Common myeloid progenitor, CD34-positive (primary cell): ENCODE results near the gene RSBN1L.

ENCODE experiments used
- CTCF ChIA-PET: fragments of 350-600 bp; sonication (Branson Sonifier 250); formaldehyde crosslinking; loops from one replicate; lab custom pipeline; 2021; ENCODE audit warnings: antibody characterized with exemption; lab: Charles Lee
- POLR2A ChIA-PET: fragments of 350-600 bp; sonication (Branson Sonifier 250); formaldehyde crosslinking; loops from one replicate; lab custom pipeline; 2021; ENCODE audit warnings: antibody characterized with exemption; lab: Charles Lee
- DNase-seq, 3 donors: peaks; one replicate each; pipeline versions ENCODE4 v3.0.0 to v3.0.0-alpha.2; 2013
- H3K27ac ChIP-seq, 2 experiments: 1 replicate in 1 of 2; 2 replicates in 1 of 2; pipeline ENCODE4 v1.7.0; 2013; ENCODE audit warnings: inconsistent platforms in 2 of 2, low read length in 2 of 2, mild to moderate bottlenecking in 2 of 2, low read depth in 1 of 2, moderate library complexity in 1 of 2; ENCODE audit not compliant: severe bottlenecking in 2 of 2, insufficient read depth in 1 of 2, poor library complexity in 1 of 2
- H3K27me3 ChIP-seq, 5 experiments: replicated peaks in 2 of 5; 1 replicate in 3 of 5; 2 replicates in 2 of 5; pipeline versions ENCODE4 v1.6.1 to v1.7.0; 2013; ENCODE audit warnings: low read length in 4 of 5, mild to moderate bottlenecking in 2 of 5, moderate library complexity in 2 of 5, inconsistent platforms in 1 of 5; ENCODE audit not compliant: insufficient read depth in 5 of 5, control insufficient read depth in 4 of 5
- H3K36me3 ChIP-seq, 4 experiments: 1 replicate in 2 of 4; 2 replicates in 2 of 4; pipeline versions ENCODE4 v1.6.1 to v1.7.0; 2013; ENCODE audit warnings: low read length in 3 of 4, control low read depth in 1 of 4, mild to moderate bottlenecking in 1 of 4; ENCODE audit not compliant: control insufficient read depth in 4 of 4, insufficient read depth in 4 of 4
- H3K4me1 ChIP-seq, 4 experiments: 1 replicate in 3 of 4; 2 replicates in 1 of 4; pipeline versions ENCODE4 v1.6.1 to v1.7.1; 2013; ENCODE audit warnings: low read length in 3 of 4, mild to moderate bottlenecking in 3 of 4, control low read depth in 1 of 4, inconsistent platforms in 1 of 4, moderate library complexity in 1 of 4; ENCODE audit not compliant: control insufficient read depth in 4 of 4, insufficient read depth in 4 of 4; ENCODE audit errors: control extremely low read depth in 1 of 4
- H3K4me3 ChIP-seq, 7 experiments: 1 replicate in 4 of 7; 2 replicates in 3 of 7; pipeline versions ENCODE4 v1.5.1 to v1.7.0; 2013; ENCODE audit warnings: mild to moderate bottlenecking in 7 of 7, low read length in 6 of 7, moderate library complexity in 6 of 7, inconsistent platforms in 2 of 7, low read depth in 2 of 7, control low read depth in 1 of 7; ENCODE audit not compliant: insufficient read depth in 4 of 7, control insufficient read depth in 1 of 7; ENCODE audit errors: extremely low read depth in 1 of 7
- H3K9me3 ChIP-seq, 5 experiments: 1 replicate in 4 of 5; 2 replicates in 1 of 5; pipeline versions ENCODE4 v1.6.1 to v1.7.1; 2013; ENCODE audit warnings: low read length in 4 of 5, mild to moderate bottlenecking in 2 of 5, inconsistent platforms in 1 of 5, low read depth in 1 of 5, moderate library complexity in 1 of 5; ENCODE audit not compliant: control insufficient read depth in 4 of 5, insufficient read depth in 2 of 5; ENCODE audit errors: control extremely low read depth in 1 of 5
- whole genome bisulfite sequencing: methylation state at CpG from one replicate; pipeline ENCODE4 v1.1.5; 2013; ENCODE audit not compliant: insufficient coverage; 5-methylcytosine and 5-hydroxymethylcytosine counted together

RSBN1L gene

GRCh38 chr7:77735457-77735856, 39.2 kb downstream of the RSBN1L start:
- H3K27me3 ChIP-seq: no peaks in the 10 kb centered on the region
- DNase-seq: no peak
- H3K9me3 ChIP-seq: no peaks in the 10 kb centered on the region
- peaks cover 0 to 7% (median 4%) of the 10 kb centered on the region in 4 experiments for H3K4me1 ChIP-seq
- H3K27ac ChIP-seq: no peak overlapping the region
- POLR2A ChIA-PET: interaction anchor here (0.7 kb wide), 1 partner anchor 14 kb away, joined by 3 read pairs; no protein-coding TSS in a partner anchor
- no peak overlapping the region for H3K4me3 ChIP-seq
- CTCF ChIA-PET: no interaction called here
- H3K36me3 ChIP-seq: peaks cover 0 to 19% (median 8%) of the 10 kb centered on the region in 4 experiments
- WGBS: no CpG with 5 or more reads among the region's 1 CpG

GRCh38 chr7:77736991-77737390, 40.7 kb downstream of the RSBN1L start:
- H3K27me3 ChIP-seq: no peaks in the 10 kb centered on the region
- 96% methylated on average over 4 of the region's 5 CpGs for WGBS
- ChIA-PET CTCF (interaction anchor here (1.0 to 1.2 kb wide), 2 partner anchors 9 to 11 kb away, joined by 3 to 4 read pairs; no protein-coding TSS in a partner anchor), POLR2A (no interaction called here)
- DNase-seq: no peak
- H3K4me3 ChIP-seq: no peak overlapping the region
- H3K27ac ChIP-seq: no peak overlapping the region
- H3K36me3 ChIP-seq: peaks cover 0 to 19% (median 8%) of the 10 kb centered on the region in 4 experiments
- H3K9me3 ChIP-seq: no peaks in the 10 kb centered on the region
- peaks cover 0 to 5% (median 4%) of the 10 kb centered on the region in 4 experiments for H3K4me1 ChIP-seq

- Histone ChIP-seq H3K4me3 (no peak overlapping the region), H3K27me3 (no peaks in the 10 kb centered on the region), H3K27ac (no peak overlapping the region), H3K9me3 (no peaks in the 10 kb centered on the region), H3K4me1 (peaks cover 0 to 5% (median 4%) of the 10 kb centered on the region in 4 experiments), H3K36me3 (peaks cover 0 to 19% (median 12%) of the 10 kb centered on the region in 4 experiments)
- no peak for DNase-seq
- WGBS: no CpG with 5 or more reads among the region's 1 CpG
- POLR2A ChIA-PET: no interaction called here
- CTCF ChIA-PET: no interaction called here
Observed at GRCh38 chr7:77738382-77738781, 42.1 kb downstream of the RSBN1L start.

GRCh38 chr7:77738871-77739270, 42.6 kb downstream of the RSBN1L start:
- CTCF ChIA-PET: interaction anchor here (1.3 kb wide), 1 partner anchor 12 kb away, joined by 3 read pairs; no protein-coding TSS in a partner anchor

GRCh38 chr7:77740257-77740656, 44.0 kb downstream of the RSBN1L start:
- H3K4me1 ChIP-seq: no peaks in the 10 kb centered on the region
- WGBS: no CpG with 5 or more reads among the region's 1 CpG
- no peak overlapping the region for H3K4me3 ChIP-seq
- peaks cover 0 to 19% (median 12%) of the 10 kb centered on the region in 4 experiments for H3K36me3 ChIP-seq
- no peak overlapping the region for H3K27ac ChIP-seq
- CTCF ChIA-PET: interaction anchor here (1.3 kb wide), 1 partner anchor 10 kb away, joined by 3 read pairs; no protein-coding TSS in a partner anchor
- POLR2A ChIA-PET: no interaction called here
- DNase-seq: no peak
- no peaks in the 10 kb centered on the region for H3K9me3 ChIP-seq
- H3K27me3 ChIP-seq: no peaks in the 10 kb centered on the region

More at GRCh38 chr7:77738871-77739270, 42.6 kb downstream of the RSBN1L start:
- WGBS: no CpG with 5 or more reads among the region's 3 CpGs
- Histone ChIP-seq H3K4me3 (no peak overlapping the region), H3K36me3 (peaks cover 0 to 19% (median 12%) of the 10 kb centered on the region in 4 experiments), H3K27ac (no peak overlapping the region), H3K9me3 (no peaks in the 10 kb centered on the region), H3K4me1 (peaks cover 0 to 5% (median 4%) of the 10 kb centered on the region in 4 experiments), H3K27me3 (no peaks in the 10 kb centered on the region)
- no peak for DNase-seq
- POLR2A ChIA-PET: no interaction called here

GRCh38 chr7:77743518-77743917, 47.3 kb downstream of the RSBN1L start:
- POLR2A ChIA-PET: interaction anchor here (1.1 kb wide), 1 partner anchor 25 kb away, joined by 5 read pairs; no protein-coding TSS in a partner anchor
- no peaks in the 10 kb centered on the region for H3K27me3 ChIP-seq
- CTCF ChIA-PET: interaction anchor here (2.6 kb wide), 1 partner anchor 47 kb away, joined by 10 read pairs; the partner anchor contains the start of gene RSBN1L
- H3K9me3 ChIP-seq: peaks cover 0 to 3% (median 0%) of the 10 kb centered on the region in 5 experiments
- H3K36me3 ChIP-seq: peaks cover 0 to 18% (median 9%) of the 10 kb centered on the region in 4 experiments
- no peaks in the 10 kb centered on the region for H3K4me1 ChIP-seq
- H3K4me3 ChIP-seq: no peak overlapping the region
- WGBS: no CpG with 5 or more reads among the region's 1 CpG
- no peak overlapping the region for H3K27ac ChIP-seq
- no peak for DNase-seq

GRCh38 chr7:77745746-77746145, 49.5 kb downstream of the RSBN1L start:
- CTCF ChIA-PET: interaction anchor here (0.6 to 1.6 kb wide), 5 partner anchors 9 to 94 kb away, joined by 3 to 4 read pairs (median 3); no protein-coding TSS in a partner anchor
- WGBS: 95% methylated on average over 3 of the region's 4 CpGs
- Histone ChIP-seq H3K4me1 (peaks cover 0 to 4% (median 2%) of the 10 kb centered on the region in 4 experiments), H3K27me3 (no peaks in the 10 kb centered on the region), H3K4me3 (no peak overlapping the region), H3K36me3 (peaks cover 5 to 19% (median 11%) of the 10 kb centered on the region in 4 experiments), H3K27ac (no peak overlapping the region), H3K9me3 (peaks cover 0 to 3% (median 0%) of the 10 kb centered on the region in 5 experiments)
- POLR2A ChIA-PET: no interaction called here
- no peak for DNase-seq
